Peyer's patch (tissue), 4 donors: ENCODE measurements around the gene CTTNBP2NL. TPM values are rescaled to one million over a fixed set of nuclear protein-coding genes. Genes with fewer than 3 reads are reported as not detected.

ENCODE experiments used
- DNase-seq, 3 donors: peaks; one replicate each; pipeline ENCODE4 v3.0.0-alpha.2; 2017 to 2019
- H3K27ac ChIP-seq, 4 donors: fragments of 200-600 bp; sonication (generic); one replicate each; pipeline ENCODE4 v1.5.1; 2016 to 2019
- H3K27me3 ChIP-seq, 2 donors: fragments of 200-600 bp; sonication (generic); one replicate each; pipeline ENCODE4 v1.5.1; 2019
- H3K36me3 ChIP-seq, 3 donors: fragments of 200-600 bp; sonication (generic); one replicate each; pipeline ENCODE4 v1.5.1; 2016 to 2019
- H3K4me1 ChIP-seq, 4 donors: fragments of 200-600 bp; sonication (generic); one replicate each; pipeline ENCODE4 v1.5.1; 2016 to 2019
- H3K4me3 ChIP-seq, 4 donors: fragments of 200-600 bp; sonication (generic); 1 replicate in 3 of 4; 2 replicates in 1 of 4; pipeline ENCODE4 v1.5.1; 2016 to 2019; ENCODE audit warnings: mild to moderate bottlenecking in 1 of 4
- H3K9me3 ChIP-seq, 4 donors: fragments of 200-600 bp; sonication (generic); one replicate each; pipeline ENCODE4 v1.5.1; 2016 to 2019; ENCODE audit warnings: mild to moderate bottlenecking in 1 of 4
- CTCF ChIP-seq, 6 experiments: fragments of 450-650 bp in 4 of 6; fragments of 200-600 bp in 2 of 6; sonication (generic) in 1 of 6; IDR thresholded peaks; one replicate each; pipeline ENCODE4 v1.5.1; 2017 to 2019; ENCODE audit warnings: antibody characterized with exemption in 6 of 6, mild to moderate bottlenecking in 3 of 6, moderate library complexity in 1 of 6
- POLR2A ChIP-seq, 2 donors: fragments of 450-650 bp; IDR thresholded peaks; one replicate each; pipeline ENCODE4 v1.5.1; 2017; ENCODE audit warnings: antibody characterized with exemption in 2 of 2, mild to moderate bottlenecking in 2 of 2, moderate library complexity in 2 of 2
- total RNA-seq, 4 donors: library from RNA; depleted of rRNA; stranded (reverse); fragments of >200 nt; gene quantifications; one replicate each; pipeline ENCODE4 v1.1.0, GENCODE V29; 2016

Gene CTTNBP2NL
- total RNA-seq, 4 donors from 2014 or later = 28.4 to 81.7 (median 59.1) TPM

GRCh38 chr1:112504001-112504660 is 108.1 kb downstream of the CTTNBP2NL start:
- H3K4me1 ChIP-seq = peaks cover 6 to 26% (median 13%) of the 10 kb centered on the region in 4 donors
- H3K4me3 ChIP-seq = no peak overlapping the region
- no peak for DNase-seq
- no peaks in the 10 kb centered on the region for H3K36me3 ChIP-seq
- H3K9me3 ChIP-seq = no peaks in the 10 kb centered on the region
- H3K27me3 ChIP-seq = peaks cover 0 to 9% of the 10 kb centered on the region in 2 donors
- TF ChIP-seq POLR2A (IDR thresholded peaks at IDR 0.05) (no peak), CTCF (IDR thresholded peaks at IDR 0.05) (no peak)
- H3K27ac ChIP-seq = no peak overlapping the region

- DNase-seq = no peak
- TF ChIP-seq CTCF (IDR thresholded peaks at IDR 0.05) (no peak), POLR2A (IDR thresholded peaks at IDR 0.05) (no peak)
- H3K9me3 ChIP-seq = no peaks in the 10 kb centered on the region
- no peaks in the 10 kb centered on the region for H3K36me3 ChIP-seq
- H3K27ac ChIP-seq = no peak overlapping the region
- H3K27me3 ChIP-seq = peaks cover 0 to 9% of the 10 kb centered on the region in 2 donors
- no peak overlapping the region for H3K4me3 ChIP-seq
- H3K4me1 ChIP-seq = peaks cover 6 to 31% (median 13%) of the 10 kb centered on the region in 4 donors
These were observed 108.8 kb downstream of the CTTNBP2NL start for GRCh38 chr1:112504661-112505399.

- H3K27me3 ChIP-seq = peaks cover 0 to 9% of the 10 kb centered on the region in 2 donors
- TF ChIP-seq POLR2A (IDR thresholded peaks at IDR 0.05) (no peak), CTCF (IDR thresholded peaks at IDR 0.05) (no peak)
These were observed 109.4 kb downstream of the CTTNBP2NL start for GRCh38 chr1:112505400-112505785.

GRCh38 chr1:112505878-112506277 is 109.9 kb downstream of the CTTNBP2NL start:
- TF ChIP-seq POLR2A (IDR thresholded peaks at IDR 0.05) (no peak), CTCF (IDR thresholded peaks at IDR 0.05) (no peak)
- Histone ChIP-seq H3K36me3 (no peaks in the 10 kb centered on the region), H3K4me3 (no peak overlapping the region), H3K9me3 (no peaks in the 10 kb centered on the region), H3K4me1 (peaks cover 6 to 31% (median 13%) of the 10 kb centered on the region in 4 donors), H3K27ac (no peak overlapping the region), H3K27me3 (peaks cover 0 to 9% of the 10 kb centered on the region in 2 donors)
- no peak for DNase-seq

More at GRCh38 chr1:112505400-112505785, 109.4 kb downstream of the CTTNBP2NL start:
- DNase-seq = no peak
- no peaks in the 10 kb centered on the region for H3K36me3 ChIP-seq
- H3K27ac ChIP-seq = no peak overlapping the region
- H3K4me1 ChIP-seq = peaks cover 6 to 31% (median 13%) of the 10 kb centered on the region in 4 donors
- H3K9me3 ChIP-seq = no peaks in the 10 kb centered on the region
- no peak overlapping the region for H3K4me3 ChIP-seq

- TF ChIP-seq POLR2A (IDR thresholded peaks at IDR 0.05) (no peak), CTCF (IDR thresholded peaks at IDR 0.05) (no peak)
- H3K36me3 ChIP-seq = no peaks in the 10 kb centered on the region
- no peak for DNase-seq
- H3K4me1 ChIP-seq = peaks cover 6 to 31% (median 13%) of the 10 kb centered on the region in 4 donors
- no peak overlapping the region for H3K4me3 ChIP-seq
- H3K27me3 ChIP-seq = peaks cover 0 to 9% of the 10 kb centered on the region in 2 donors
- no peak overlapping the region for H3K27ac ChIP-seq
- H3K9me3 ChIP-seq = no peaks in the 10 kb centered on the region
These were observed 110.3 kb downstream of the CTTNBP2NL start for GRCh38 chr1:112506306-112506705.
